NCI-H345 treated with DMSO at 0.1 percent for 48 hours (cell line): Measurements from ENCODE around the gene ZNF775.

ENCODE experiments used
- DNase-seq: peaks from one replicate; lab custom pipeline; 2025; ENCODE audit not compliant: unreplicated experiment; lab: John Stamatoyannopoulos, UW

ZNF775 gene

DNA sequence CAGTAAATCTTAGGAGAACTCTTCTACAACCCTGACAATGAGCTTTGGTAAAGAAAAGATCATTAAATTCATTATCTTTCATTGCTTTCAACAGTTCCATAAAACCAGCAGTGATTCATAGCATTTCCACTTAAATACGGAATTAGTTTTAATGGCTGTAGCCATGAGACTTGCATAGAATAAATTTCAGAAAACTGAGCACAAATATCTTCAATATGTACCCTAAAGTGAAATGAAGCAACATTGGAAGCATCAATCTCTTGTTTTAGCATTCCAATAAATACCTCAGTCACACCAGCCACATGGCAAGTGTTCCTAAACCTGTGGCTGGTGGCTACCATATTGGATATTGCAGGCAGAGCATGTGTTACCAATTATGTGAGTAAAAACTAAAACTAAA, 34.1 kb upstream of the ZNF775 start:
- no peak for DNase-seq

DNA sequence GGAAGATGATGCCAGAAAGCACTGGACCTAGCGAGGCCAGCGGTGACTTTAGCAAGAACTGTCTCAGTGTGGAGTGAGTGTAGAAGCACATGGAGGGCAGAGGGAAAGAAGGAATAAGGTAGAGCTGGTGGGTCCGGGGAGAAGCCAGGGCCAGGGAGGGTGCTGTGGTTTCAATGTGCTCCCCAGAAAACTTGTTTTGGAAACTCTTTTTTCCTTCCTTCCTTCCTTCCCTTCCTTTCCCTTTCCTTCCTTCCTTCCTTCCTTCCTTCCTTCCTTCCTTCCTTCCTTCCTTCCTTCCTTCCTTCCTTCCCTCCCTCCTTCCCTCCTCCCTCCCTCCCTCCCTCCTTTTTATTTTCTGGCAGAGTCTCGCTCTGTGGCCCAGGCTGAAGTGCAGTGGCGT, 32.2 kb upstream of the ZNF775 start:
- no peak for DNase-seq

DNA sequence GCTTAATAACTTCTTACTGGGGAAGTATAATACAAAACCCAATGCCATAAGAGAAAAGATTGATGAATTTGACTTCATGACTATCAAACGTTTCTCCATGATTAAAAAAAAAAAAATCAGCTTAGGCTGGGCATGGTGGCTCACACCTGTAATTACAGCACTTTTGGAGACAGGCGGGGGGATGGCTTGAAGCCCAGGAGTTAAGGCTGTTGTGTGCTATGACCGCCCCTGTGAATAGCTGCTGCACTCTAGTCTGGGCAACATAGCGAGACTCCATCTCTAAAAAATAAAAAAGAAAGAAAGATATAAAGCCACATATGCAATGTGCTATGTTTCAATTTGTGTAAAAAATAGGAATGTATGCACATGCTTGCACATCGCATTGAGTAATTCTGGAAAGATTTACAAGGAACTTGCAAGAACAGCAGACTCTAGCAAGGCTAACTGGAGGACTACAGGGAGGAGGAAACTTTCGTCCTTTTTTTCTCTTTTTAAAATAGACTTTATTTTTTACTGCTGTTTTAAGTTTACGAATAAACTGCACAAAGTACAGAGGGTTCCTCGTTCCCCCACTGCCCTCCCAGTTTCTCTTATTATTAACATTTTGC, 27.4 kb upstream of the ZNF775 start:
- no peak for DNase-seq

DNA sequence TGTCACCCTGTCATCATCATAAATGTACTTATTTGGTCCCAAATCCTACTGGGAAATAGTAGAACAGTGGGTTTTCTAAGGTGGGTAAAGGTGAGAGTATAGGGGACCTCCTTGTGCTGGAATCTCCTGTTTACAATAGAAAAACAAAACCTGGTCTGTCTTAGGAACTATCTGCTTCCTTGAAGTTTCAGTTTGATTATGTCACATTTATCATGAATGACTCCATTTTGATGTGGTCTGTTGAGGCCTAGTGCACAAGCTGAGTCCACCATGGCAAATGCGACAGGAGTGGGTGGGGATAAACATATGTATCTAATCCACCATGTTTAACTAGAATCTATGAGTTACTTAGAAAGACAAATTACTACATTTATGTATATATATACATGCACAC, 23.5 kb upstream of the ZNF775 start:
- no peak for DNase-seq

DNA sequence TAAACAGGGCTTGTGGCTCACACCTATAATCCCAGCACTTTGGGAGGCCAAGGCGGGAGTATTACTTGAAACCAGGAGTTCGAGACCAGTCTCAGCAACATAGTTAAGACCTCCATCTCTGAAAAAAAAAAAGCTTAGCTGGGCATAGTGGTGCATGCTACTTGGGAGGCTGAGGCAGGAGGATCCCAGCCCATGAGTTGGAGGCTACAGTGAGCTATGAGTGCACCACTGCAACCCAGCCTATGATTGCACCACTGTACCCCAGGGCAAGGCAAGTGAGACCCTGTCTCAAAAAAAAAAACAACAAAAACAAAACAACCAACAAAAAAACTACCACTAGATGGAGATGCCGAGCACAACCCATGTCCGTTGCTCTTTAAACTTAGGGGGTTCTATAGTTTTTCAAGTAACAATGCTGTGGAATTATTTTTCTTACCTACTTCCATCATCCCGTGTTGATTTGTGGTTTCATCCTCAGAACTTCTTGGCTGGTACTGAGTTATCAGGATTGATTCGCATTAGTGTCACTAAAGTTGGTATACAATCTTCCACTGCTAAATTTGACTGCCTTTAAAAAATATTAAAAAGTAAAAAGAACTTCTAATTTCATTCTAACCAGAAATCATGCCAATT, 22.7 kb upstream of the ZNF775 start:
- no peak for DNase-seq

DNA sequence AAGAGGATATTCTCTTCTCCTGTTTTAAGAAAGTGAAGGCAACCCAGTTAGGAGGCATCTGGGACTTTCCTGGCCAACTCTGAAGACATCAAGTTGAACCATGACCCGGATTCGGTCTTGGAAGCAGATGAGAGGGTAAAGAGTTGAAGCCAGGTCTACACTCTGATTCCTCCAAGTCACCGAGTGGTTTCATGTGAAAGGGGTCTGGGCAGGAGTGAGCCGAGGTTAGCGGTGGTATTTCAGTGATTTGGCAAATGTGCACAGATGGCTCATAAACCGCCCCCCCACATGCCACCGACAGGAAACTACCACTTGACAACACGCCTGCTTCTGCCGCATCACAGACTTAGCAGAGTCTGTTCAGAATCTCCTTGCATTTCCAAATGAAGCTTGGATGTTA, 21.9 kb upstream of the ZNF775 start:
- no peak for DNase-seq

DNA sequence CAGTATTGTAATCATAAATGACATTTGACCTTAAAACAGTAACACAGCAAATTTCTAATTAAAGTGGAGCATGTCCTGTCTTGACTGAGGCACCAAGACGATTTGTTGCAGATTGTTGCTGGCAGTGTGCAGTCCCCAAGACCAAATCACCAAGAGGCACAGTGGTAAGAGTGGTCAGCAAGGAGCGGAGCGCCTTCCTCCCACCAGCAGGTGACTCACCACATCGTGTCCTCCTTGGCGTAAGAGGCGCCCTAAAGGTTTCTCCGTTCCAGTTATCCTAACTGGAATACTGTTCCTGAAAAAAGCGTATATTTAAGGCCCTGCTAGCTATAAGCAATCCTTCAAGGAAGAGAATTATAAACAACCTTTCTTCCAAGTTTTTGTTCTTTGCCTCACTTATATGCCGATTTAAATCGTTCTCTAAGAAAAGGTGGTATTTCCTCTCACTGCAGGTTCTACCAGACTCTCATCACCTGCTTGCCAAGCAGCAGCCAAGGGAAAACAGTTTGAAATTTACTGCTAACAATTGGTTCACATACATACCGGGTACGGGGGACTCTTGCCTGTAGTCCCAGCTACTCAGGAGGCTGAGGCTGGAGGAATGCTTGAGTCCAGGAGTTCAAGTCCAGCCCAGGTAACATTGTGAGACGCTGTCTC, 21.2 kb upstream of the ZNF775 start:
- no peak for DNase-seq

DNA sequence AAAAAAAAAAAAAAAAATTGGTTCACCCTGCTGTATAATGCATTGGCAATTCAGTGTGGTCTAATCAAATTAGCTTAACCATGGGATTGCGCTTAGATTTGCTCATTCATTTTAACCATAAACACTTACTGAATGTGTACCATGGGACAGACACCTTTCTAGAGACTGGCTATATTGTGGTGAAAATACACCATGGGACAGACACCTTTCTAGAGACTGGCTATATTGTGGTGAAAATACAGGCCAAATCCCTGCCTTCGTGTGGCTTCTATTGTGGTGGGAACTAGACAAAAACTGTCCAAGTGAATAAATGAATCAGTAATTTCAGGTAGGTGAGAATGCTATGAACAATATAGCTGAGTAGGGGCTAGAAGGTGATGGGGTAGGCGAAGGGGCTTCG, 20.7 kb upstream of the ZNF775 start:
- no peak for DNase-seq

DNA sequence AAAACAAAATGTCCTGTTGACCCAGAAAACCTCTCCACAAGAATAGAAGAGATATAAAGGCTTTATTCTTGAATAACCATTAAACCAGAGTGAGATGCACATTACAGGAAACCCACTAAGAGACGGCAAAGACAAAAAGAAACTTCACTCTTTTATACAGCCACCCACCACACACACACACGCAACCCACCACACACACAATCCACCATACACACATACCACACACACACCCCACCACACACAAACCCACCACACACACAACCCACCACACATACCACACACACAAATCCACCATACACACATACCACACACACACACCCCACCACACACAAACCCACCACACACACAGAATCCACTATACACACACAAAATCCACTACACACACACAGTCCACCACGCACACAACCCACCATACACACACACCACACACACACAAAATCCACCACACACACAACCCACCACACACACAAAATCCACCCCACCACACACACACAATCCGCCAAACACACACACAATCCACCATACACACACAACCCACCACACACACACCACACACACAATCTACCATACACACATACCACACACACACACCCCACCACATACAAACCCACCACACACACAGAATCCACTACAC, 20.0 kb upstream of the ZNF775 start:
- DNase-seq: no peak

DNA sequence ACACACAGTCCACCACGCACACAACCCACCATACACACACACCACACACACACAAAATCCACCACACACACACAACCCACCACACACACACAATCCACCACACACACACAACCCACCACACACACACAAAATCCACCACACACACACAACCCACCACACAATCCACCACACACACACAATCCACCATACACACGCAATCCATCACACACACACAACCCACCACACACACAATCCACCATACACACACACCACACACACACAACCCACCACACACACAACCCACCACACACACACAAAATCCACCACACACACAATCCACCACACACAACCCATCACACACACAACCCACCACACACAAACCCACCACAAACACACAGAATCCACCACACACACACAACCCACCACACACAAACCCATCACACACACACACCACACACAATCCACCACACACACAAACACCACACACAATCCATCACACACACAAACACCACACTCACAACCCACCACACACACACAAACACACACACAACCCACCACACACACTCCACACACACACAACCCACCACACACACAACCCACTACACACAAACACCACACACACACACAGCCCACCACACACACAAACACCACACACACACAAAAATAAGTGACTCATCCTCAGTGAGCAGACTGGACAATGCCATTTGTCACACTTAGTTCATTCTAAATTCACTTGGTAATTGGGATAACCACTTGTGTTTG, 19.3 kb upstream of the ZNF775 start:
- DNase-seq: no peak

DNA sequence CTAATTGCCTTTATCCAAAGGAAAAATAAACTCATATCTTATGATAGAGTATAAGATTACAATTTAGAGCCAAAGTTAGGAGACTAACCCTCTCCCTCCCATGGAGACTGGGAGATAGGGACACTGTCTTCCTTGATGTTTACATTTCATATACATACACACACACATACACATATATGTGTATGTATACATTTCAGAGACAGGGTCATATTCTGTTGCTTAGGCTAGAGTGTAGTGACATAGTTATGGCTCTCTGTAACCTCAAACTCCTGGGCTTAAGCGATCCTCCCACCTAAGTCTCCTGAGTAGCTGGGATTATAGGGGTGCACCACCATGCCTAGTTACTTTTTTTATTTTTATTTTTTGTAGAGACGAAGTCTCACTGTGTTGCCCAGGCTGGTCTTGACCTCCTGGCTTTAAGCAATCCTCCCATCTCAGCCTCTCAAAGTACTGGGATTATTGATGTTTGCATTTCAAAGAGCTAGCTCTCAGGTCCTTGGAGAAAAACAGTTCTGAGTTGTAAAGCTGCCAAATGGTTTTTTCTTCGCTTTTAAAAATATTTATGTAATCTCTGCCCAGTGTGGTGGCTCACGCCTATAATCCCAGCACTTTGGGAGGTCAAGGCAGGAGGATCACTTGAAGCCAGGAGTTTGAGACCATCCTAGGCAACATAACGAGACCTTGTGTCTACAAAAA, 18.6 kb upstream of the ZNF775 start:
- DNase-seq: no peak

DNA sequence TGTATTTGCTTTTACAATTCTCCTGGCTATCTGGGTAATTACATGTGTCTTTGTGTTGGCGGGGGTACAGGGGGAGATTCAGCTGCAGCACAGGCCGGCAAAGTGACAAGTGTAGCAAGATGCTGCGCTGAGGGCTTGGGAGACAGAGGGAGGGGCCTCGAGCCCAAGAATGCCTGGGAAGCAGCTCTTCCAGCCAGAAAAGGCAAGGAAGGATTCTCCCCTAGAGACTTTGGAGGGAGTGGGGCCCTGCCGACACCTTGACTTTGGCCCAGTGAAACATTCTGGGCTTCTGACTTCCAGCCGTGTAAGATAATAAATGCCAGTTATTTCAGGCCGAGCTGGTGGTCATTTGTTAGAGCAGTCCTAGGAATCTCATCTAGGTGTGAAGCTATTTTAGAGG, 17.7 kb upstream of the ZNF775 start:
- DNase-seq: no peak

DNA sequence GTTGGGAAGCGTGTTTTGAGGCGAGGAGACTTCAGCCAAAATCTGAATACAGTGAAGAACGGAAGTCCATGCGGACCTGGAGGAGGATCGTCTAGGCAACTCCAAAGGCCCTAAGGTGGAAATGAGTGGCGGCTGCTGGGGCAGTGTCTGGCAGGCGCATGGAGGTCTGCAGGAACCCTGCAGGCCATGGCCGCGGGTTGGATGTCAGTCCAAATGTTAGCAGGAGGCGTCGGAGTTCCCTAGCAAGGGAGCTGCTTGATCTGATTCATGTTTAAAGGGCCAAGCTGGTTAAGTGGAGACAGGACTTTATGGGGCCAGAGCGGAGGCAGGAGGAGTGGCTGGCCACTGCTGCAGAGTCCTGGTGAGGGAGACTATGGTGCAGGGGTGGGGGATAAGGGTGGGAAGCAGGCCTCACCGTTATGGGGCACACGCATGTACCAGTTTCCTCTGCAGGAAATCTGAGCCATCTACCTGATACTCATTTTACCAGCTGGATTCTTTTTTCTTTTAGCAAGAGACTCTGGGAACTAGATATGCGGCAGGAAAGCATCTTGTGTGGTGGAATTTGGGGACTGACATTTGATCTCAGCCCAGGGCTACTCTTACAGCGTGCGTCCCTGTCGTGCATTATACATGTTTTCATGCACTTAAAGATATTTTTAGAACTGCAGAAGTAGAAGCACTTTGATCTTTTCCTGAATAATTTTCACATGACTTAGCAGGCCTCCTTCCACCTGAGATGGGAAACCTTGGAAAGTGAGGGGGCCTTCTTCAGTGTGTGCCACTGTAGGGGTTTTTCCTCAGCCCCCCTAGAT, 17.1 kb upstream of the ZNF775 start:
- DNase-seq: no peak

DNA sequence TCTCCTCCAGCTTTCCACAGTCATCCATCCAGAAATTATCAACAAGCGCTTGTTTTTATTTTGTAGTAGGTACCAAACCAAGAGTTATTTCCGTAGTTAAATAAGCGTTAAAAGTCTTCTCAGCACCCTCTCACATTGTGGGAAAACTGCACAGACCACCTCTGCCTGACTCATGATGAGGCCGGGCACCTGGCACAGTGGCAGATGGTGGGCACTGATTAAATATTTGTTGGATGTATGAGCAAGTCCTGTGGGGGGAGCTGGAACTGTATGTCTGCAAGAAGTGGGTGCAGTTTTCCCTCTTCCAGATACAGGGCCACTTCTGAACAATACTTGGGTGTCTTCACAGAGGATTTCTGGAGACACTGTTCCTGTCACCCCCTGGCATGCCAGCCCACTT, 15.8 kb upstream of the ZNF775 start:
- no peak for DNase-seq

DNA sequence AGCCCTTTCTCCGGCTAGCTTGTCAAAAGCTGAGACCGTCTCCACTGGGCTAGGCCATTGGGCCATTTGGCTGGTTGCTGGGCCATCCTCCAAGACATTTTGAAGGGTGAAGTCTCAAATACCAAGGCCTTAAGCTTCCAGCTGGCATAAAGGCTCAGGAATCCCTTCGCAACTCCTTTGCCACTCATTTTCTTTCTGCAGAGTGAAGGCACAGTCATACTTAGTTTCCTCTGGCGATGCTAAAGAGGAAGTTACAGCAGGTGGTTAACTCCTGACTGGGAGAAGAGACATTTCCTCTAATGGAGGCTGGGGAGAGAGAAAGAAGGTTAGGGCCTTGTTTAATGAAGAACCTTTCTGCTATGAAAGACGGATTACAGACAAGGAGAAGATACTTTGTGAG, 15.3 kb upstream of the ZNF775 start:
- no peak for DNase-seq

DNA sequence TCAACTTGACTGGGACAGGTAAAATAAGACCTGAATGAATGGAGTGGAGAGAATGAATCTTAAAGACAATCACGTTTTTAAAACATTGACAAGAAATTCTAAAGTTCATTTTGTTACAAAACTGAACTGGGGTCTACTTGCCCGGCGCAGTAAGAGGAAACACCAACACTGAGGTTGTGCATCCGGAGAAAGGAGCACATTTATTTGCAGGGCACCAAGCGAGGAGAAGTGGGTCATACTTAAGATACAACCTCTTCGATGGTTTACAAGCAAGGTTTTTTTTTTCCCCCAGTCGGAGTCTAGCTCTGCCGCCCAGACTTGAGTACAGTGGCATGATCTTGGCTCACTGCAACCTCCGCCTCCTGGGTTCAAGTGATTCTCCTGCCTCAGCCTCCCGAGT, 13.9 kb upstream of the ZNF775 start:
- no peak for DNase-seq

DNA sequence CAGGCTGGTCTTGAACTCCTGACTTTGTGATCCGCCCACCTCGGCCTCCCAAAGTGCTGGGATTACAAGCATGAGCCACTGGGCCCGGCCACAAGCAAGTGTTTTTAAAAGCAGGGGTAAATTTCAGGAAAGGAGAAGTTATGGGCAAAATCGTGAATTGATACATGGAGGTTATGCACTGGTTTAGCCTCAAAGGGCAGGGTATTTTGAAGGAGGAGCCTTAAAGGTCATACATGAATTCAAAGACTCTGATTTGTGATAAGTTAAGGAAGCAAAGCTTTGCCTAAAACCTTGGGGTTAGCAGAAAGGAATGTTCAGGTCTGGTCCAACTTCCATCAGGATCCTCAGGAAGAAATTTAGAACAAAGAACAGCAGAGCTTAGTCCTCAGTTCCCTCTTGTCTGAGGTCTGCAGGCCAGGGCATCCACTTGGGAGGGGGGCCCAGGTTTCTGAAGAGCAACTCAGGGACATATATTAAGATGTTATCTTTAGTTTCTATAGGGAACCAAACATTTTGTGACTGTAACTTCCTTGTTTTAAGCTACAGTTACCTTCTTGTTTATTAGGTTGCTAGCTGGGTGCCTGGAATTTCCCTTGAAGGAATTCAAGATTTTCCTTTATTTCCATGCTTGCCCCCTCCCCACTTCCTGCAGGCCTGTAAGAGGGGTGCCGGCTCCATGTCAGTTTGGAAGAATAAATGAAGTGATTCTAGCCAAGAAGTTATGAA, 13.3 kb upstream of the ZNF775 start:
- DNase-seq: no peak

DNA sequence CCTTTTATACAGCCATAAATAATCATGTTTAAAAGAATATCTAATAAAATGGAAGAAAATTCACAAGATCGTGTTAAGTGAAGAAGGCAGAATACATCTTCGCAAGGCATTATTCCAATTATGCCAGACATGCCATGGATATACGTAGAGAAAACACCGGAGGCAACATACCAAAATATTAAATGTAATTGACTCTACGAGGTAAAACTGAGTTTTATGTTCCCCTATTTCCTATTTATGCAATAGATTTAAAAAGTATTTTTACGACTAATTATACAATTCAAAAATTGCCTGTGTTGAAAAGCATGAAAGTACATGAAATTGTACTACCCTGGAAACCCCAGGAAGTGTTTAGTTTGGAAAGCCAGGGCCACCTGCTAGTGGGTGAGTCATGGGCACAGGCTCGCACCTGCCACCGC, 11.4 kb upstream of the ZNF775 start:
- peak; percentile 73 for DNase-seq

DNA sequence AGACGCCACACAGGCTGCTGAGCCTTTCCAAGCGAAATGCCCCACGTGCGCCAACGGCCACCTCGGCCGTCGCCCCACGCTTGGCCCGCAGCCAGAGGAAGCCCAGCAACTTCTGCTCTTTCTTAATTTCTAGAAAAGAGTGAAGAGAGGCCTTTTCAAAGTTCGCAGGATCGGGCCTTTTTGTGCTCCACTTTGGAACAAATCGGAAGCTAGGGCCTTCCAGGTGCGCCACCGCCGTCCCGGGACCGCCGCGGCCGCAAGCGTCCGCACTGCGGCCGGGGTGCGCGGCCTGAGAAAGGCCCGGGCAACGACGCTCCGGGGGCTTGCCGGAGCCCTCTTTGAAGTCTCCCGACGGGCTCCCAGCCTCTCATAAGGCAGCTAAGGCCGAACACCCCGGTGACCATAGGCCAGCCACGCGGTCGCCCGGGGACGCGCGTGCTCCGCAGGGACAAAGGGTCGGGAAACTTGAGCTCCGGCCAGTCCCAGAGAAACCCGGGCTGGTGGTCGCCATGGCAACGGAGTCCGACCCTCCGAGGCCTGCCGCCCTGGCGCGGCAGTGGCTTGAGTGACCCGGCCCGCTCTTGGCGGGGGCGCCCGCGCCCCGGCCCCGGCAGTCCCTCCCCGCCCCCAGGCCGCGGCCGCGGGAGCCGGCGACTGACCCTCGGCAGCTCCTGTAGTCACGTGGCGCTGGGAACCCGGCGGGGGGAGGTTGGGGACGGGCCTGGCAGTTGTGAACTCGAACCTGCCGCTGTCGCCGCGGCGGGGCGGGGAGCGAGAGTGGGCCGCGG, 10.8 kb upstream of the ZNF775 start, which contains the start of gene REPIN1:
Gene REPIN1 (plus strand): TSS at position 727 of the 788 bp plus-strand sequence. CDS start 890 bp downstream, outside the sequence.
- DNase-seq: no peak
